HepG2 (cell line): ENCODE data around the gene PRUNE1. TPM values are rescaled to one million over a fixed set of nuclear protein-coding genes. Genes with fewer than 3 reads are reported as not detected.

Experiments used
- ARID4A ChIP-seq: sonication (generic); formaldehyde crosslinking; IDR thresholded peaks from 2 replicates; pipeline ENCODE4 v1.5.0; 2020; ENCODE audit warnings: mild to moderate bottlenecking, missing genetic modification reagents, borderline replicate concordance
- CHD2 ChIP-seq: IDR thresholded peaks from 2 replicates; pipeline ENCODE4 v1.6.1; 2011; ENCODE audit warnings: low read depth, low read length, improper control_type of control experiment
- ERF ChIP-seq: IDR thresholded peaks from 2 replicates; pipeline ENCODE4 v1.6.1; 2018; ENCODE audit warnings: missing biosample characterization, missing genetic modification reagents
- HMG20B ChIP-seq: conservative IDR thresholded peaks from 2 replicates; pipeline ENCODE4 v1.6.1; 2016; ENCODE audit warnings: missing genetic modification reagents, missing compliant biosample characterization
- MEF2D ChIP-seq: sonication (generic); formaldehyde crosslinking; IDR thresholded peaks from 2 replicates; pipeline ENCODE4 v1.5.1; 2020; ENCODE audit warnings: mild to moderate bottlenecking, missing genetic modification reagents
- MIER3 ChIP-seq: IDR thresholded peaks from 2 replicates; pipeline ENCODE4 v1.6.1; 2016; ENCODE audit warnings: missing compliant biosample characterization, borderline replicate concordance
- MIXL1 ChIP-seq: IDR thresholded peaks from 2 replicates; pipeline ENCODE4 v1.6.1; 2016
- PAXIP1 ChIP-seq: sonication (generic); formaldehyde crosslinking; conservative IDR thresholded peaks from 2 replicates; pipeline ENCODE4 v1.4.0; 2020; ENCODE audit warnings: mild to moderate bottlenecking, missing genetic modification reagents, moderate library complexity
- SMAD1 ChIP-seq: sonication (generic); formaldehyde crosslinking; IDR thresholded peaks from 2 replicates; pipeline ENCODE4 v1.4.0; 2020; ENCODE audit warnings: missing genetic modification reagents, low read depth, mild to moderate bottlenecking, borderline replicate concordance
- SMC3 ChIP-seq: IDR thresholded peaks from 2 replicates; pipeline ENCODE4 v1.6.1; 2011; ENCODE audit warnings: low read length, improper control_type of control experiment
- SNAPC2 ChIP-seq: sonication (generic); formaldehyde crosslinking; IDR thresholded peaks from 2 replicates; pipeline ENCODE4 v1.8.1; 2022; ENCODE audit warnings: mild to moderate bottlenecking, missing genetic modification reagents
- TAF15 ChIP-seq: fragments of 200-400 bp; formaldehyde crosslinking; IDR thresholded peaks from one replicate; pipeline ENCODE4 v1.6.1; 2018; ENCODE audit warnings: mild to moderate bottlenecking, low read depth, low read length; ENCODE audit not compliant: poor library complexity, severe bottlenecking
- TFAP4 ChIP-seq: sonication (generic); IDR thresholded peaks from 2 replicates; pipeline ENCODE4 v1.6.1; 2016; ENCODE audit warnings: low read depth, borderline replicate concordance
- ZBTB14 ChIP-seq: sonication (generic); formaldehyde crosslinking; IDR thresholded peaks from 2 replicates; pipeline ENCODE4 v1.4.0; 2020; ENCODE audit warnings: missing genetic modification reagents
- ZEB1 ChIP-seq: IDR thresholded peaks from 2 replicates; pipeline ENCODE4 v1.6.1; 2012; ENCODE audit warnings: mild to moderate bottlenecking, low read depth, inconsistent platforms; ENCODE audit not compliant: insufficient replicate concordance
- ZNF362 ChIP-seq: sonication (generic); formaldehyde crosslinking; IDR thresholded peaks from 2 replicates; pipeline ENCODE4 v1.4.0; 2020; ENCODE audit warnings: missing genetic modification reagents, mild to moderate bottlenecking, borderline replicate concordance
- ZNF709 ChIP-seq: sonication (generic); formaldehyde crosslinking; IDR thresholded peaks from 2 replicates; pipeline ENCODE4 v1.5.0; 2020; ENCODE audit warnings: mild to moderate bottlenecking, missing genetic modification reagents
- ZNF83 ChIP-seq: sonication (generic); formaldehyde crosslinking; IDR thresholded peaks from 2 replicates; pipeline ENCODE4 v1.4.0; 2020; ENCODE audit warnings: missing genetic modification reagents, mild to moderate bottlenecking, borderline replicate concordance
- polyA plus RNA-seq, 8 experiments: library from polyadenylated mRNA; depleted of rRNA in 3 of 8; stranded (reverse) in 7 of 8; unstranded in 1 of 8; fragments of >200 nt; fragmentation: Illumina TruSeq in 4 of 8; extraction: Trizol in 4 of 8; gene quantifications; 2 replicates each; pipeline versions ENCODE4 v1.2.1 to v1.2.3, GENCODE V29; 2011 to 2016; ENCODE audit warnings: low read depth in 4 of 8, missing spikeins in 1 of 8, mixed read lengths in 1 of 8; ENCODE audit not compliant: insufficient read depth in 1 of 8
- total RNA-seq, 5 experiments: library from RNA; depleted of rRNA; stranded (reverse); fragments of >200 nt; fragmentation: Illumina TruSeq; extraction: Trizol; gene quantifications; 2 replicates each; pipeline ENCODE4 v1.2.3, GENCODE V29; 2016; ENCODE audit warnings: low read depth in 1 of 5

Gene PRUNE1
- total and polyA plus RNA-seq, 2 of the 13 experiments (the other 11 are each of a cell fraction or from before 2014, with no cell fraction given): 19.0 to 31.9 TPM

GRCh38 chr1:150970808-150971582, 37.3 kb upstream of the PRUNE1 start (continued):
- TF ChIP-seq ZNF362 (CRISPR knock-in tag) (peak; percentile 52; the same call in 1 of the 2 replicates), ERF (peak; percentile 37; the same call in 1 of the 2 replicates), ZNF709 (CRISPR knock-in tag) (no peak), CHD2 (peak; percentile 45), PAXIP1 (CRISPR knock-in tag) (peak; percentile 99), SNAPC2 (CRISPR knock-in tag) (no peak), TAF15 (no peak), MIER3 (CRISPR knock-in tag) (peak; percentile 77; the same call in 1 of the 2 replicates), MEF2D (CRISPR knock-in tag) (peak; percentile 68; the same call in 1 of the 2 replicates), MIXL1 (CRISPR knock-in tag) (peak; percentile 20; the same call in 1 of the 2 replicates), SMAD1 (CRISPR knock-in tag) (0 out of 2 replicates have a peak, but pooled peaks have one; percentile 22), HMG20B (CRISPR knock-in tag) (peak; percentile 87; the same call in 1 of the 2 replicates), ZEB1 (peak; percentile 59), SMC3 (no peak), ARID4A (CRISPR knock-in tag) (peak; percentile 96), ZBTB14 (no peak), TFAP4 (peak; percentile 96), ZNF83 (CRISPR knock-in tag) (0 out of 2 replicates have a peak, but pooled peaks have one; percentile 28)
